NCI-H82 (cell line): ENCODE measurements around the gene DNAJC21.

Experiments
- DNase-seq: peaks from one replicate; lab custom pipeline; 2025; lab: John Stamatoyannopoulos, UW

Gene DNAJC21

DNA sequence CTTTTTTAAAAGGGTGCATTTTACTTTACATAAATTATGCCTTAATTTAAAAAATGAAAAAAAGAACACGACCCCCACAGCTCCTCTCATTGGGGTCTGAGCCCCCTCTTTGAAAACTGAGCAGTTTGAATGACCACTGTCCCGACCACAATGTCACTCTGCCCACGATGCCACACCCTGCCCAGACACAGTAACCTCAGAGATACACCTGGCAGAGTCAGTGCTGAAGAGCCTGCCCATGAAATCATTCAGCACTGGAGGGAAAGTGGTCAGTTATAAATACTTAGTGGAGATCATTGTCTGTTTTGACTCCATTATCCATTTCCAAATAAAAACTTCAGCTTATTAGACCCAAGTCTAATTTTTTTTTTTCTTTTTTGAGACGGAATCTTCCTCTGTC, 49.3 kb downstream of the DNAJC21 start:
- no peak for DNase-seq

GRCh38 chr5:34982823-34983222, 53.5 kb downstream of the DNAJC21 start:
- DNase-seq: no peak

GRCh38 chr5:34986965-34987364, 57.6 kb downstream of the DNAJC21 start:
- no peak for DNase-seq

DNA sequence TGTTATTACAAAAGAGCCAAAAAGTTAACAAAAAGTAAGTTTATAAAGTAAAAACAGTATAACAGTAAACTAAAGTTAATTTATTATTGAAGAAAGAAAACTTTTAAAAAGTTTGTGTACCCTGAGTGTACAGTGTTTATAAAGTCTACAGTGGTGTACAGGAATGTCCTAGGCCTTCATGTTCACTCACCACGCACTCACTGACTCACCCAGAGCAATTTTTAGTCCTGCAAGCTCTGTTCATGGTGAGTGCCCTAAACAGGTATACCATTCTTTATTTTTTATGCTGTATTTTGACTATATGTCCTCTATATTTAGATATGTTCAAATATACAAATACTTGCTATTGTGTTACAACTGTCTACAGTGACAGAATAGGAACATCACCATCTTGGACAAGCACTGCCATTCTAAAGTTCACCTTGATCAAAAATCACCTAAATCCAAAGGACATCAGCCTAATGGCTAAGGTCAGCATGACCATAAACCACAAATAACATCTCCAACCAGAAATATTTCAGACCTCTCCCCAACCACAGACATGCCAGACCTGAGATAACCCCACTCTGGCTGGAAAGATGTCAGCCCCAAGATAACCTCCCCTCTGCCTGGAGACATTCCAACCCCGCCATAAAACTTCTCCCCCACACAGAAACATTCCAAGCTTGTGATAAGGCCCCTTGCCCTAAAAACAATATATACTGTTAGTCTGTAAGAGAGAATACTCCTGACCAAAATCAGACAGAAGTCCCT, 62.3 kb downstream of the DNAJC21 start:
- DNase-seq: no peak

DNA sequence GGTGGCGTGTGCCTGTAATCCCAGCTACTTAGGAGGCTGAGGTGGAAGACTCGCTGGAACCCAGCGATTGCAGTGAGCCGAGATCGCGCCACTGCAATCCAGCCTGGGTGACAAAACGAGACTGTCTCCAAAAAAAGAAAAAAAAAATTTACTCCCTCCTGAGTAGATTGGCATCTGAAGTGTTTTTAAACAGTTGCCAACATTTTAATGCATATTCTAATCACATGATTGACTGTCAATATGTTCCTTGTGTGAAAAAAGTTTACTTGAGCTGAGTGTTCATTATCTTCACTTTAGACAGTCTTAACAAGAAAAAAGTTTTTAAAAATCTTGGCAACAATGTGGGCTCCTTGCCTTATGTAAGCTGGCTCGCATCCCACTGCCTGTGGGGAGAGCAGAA, 64.6 kb downstream of the DNAJC21 start:
- DNase-seq: no peak

- no peak for DNase-seq
Measured at GRCh38 chr5:34996261-34996660, 66.9 kb downstream of the DNAJC21 start.

GRCh38 chr5:34998058-34998789, 68.9 kb downstream of the DNAJC21 start:
- DNase-seq: no peak

DNA sequence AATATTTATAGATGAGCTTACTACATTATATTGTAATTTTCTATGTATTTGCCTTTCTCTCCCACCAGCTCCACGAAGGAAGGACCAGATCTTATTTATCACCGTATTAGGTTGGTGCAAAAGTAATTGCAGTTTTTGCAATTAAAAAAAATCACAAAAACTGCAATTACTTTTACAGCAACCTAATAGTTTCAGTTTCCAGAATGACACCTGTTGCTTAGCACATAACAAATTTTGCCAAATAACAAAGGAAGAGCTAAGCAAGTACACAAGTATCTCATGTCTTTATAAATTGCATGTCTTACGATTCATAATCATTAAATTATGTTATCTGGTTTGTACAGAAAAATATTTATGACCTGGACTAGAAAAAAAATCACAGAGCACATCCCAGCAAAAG, 72.5 kb downstream of the DNAJC21 start:
- DNase-seq: no peak

DNA sequence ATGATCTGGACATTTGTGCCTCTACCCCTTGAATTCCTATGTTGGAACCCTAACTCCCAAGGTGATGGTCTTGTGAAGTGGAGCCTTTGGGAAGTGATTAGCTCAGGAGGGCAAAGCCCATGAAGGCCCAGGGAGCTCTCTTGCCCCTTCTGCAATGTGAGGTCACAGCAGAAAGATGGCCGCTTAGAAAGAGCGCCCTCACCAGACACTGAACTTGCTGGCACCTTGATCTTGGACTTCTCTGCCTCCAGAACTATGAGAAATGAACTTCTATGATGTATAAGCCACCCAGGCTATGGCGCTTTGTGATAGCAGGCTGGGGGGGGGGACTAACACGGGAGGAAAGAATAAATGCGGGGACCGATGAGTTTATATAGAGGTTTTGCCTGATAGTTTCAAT, 73.1 kb downstream of the DNAJC21 start:
- no peak for DNase-seq

DNA sequence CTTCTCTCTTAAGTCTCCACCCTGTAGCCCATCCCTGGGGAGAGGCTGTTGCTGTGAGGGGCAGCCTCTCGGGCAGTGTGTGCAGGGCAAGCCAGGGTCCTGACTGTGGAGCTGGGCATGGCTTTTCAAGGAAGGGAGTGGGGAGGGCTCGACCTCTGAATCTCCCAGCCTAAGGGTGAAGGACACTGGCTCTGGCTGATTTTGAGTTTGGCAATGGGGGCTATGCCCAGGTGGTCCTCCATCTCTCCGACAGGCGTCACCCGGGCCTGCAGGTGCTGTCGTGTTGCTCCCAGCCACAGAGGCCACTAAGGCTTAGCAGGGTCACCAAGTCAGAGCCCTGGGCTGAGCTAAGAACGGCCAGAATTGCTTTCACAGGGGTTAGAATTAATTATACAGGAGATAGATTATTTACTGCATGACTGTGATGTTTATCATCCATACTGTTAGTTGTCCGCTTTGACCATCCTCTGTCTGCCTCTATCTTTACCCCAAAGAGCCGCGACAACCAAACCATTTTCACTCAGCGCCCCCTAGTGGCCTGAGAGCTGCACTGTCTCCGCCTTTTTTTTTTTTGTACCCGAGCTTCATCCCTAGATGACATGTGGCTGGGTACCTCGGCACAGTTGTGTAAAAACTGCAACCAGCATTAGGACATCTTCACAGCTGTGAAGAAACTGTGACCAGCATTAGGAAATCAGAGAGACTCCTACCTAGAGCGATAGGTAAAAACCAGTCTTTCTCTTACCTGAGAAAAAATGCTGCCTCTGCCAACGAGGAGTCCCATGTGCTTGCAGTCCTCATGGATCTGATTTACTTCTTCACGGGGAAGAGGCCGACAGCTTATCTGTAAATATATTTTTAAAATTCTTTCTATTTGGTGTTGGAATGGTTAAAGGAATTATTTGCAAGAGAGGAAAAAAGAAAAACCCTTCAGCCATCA, 73.9 kb downstream of the DNAJC21 start:
- DNase-seq: peak; percentile 80

- no peak for DNase-seq
Measured at GRCh38 chr5:35004200-35004599, 74.8 kb downstream of the DNAJC21 start.

- no peak for DNase-seq
Measured at GRCh38 chr5:35004771-35005170, 75.4 kb downstream of the DNAJC21 start.
